Adrenal gland (tissue), 5 donors: ENCODE results near the gene CKAP2L.

Source experiments
- CTCF ChIP-seq, 6 experiments: fragments of 450-650 bp in 4 of 6; fragments of 200-600 bp in 2 of 6; sonication (generic) in 1 of 6; IDR thresholded peaks; 1 replicate in 5 of 6; 2 replicates in 1 of 6; pipeline versions ENCODE4 v1.5.1 to v1.8.0; 2016 to 2021; ENCODE audit warnings: antibody characterized with exemption in 6 of 6, mild to moderate bottlenecking in 2 of 6, moderate library complexity in 1 of 6
- POLR2A ChIP-seq, 2 donors: fragments of 450-650 bp; IDR thresholded peaks; one replicate each; pipeline ENCODE4 v1.6.1; 2017; ENCODE audit warnings: antibody characterized with exemption in 2 of 2, mild to moderate bottlenecking in 2 of 2, moderate library complexity in 1 of 2
- donor health status: DM: no; HTN: no; CAD: no.

- no peak for TF ChIP-seq POLR2A (IDR thresholded peaks at IDR 0.05)
- no peak for TF ChIP-seq CTCF (IDR thresholded peaks at IDR 0.05)
These were observed 44.7 kb upstream of the CKAP2L start for GRCh38 chr2:112809112-112809511.
